ENCODE data around the gene SYF2. TPM values are rescaled to one million over a fixed set of nuclear protein-coding genes. Genes with fewer than 3 reads are reported as not detected.

SYF2 gene
- total RNA-seq = 43.4 and 46.1 TPM in 2 replicates

GRCh38 chr1:25232027-25232865 lies at the start of gene SYF2:
TSS of gene SYF2 (minus strand) at chr1:25232502. CDS start at chr1:25232467, 35 bp downstream.

GRCh38 chr1:25272238-25272637 lies 39.9 kb upstream of the SYF2 start, which contains the start of gene RHD:
TSS of gene RHD (plus strand) at chr1:25272509. CDS start at chr1:25272548, 39 bp downstream.

GRCh38 chr1:25247024-25247828 lies 14.9 kb upstream of the SYF2 start, which contains the start of gene RSRP1:
TSS of gene RSRP1 (minus strand) at chr1:25247454. CDS start at chr1:25246963, 491 bp downstream.

Other genes starting within 250 kb of the SYF2 start
- gene RSRP1, start 15.0 kb upstream of the SYF2 start, total RNA-seq = 124 and 143 TPM in 2 replicates
- not detected in 2 replicates for gene RHD, start 40.0 kb upstream of the SYF2 start, total RNA-seq
- gene TMEM50A, start 105.8 kb upstream of the SYF2 start, total RNA-seq = 109 and 166 TPM in 2 replicates
- gene RHCE, start 188.3 kb upstream of the SYF2 start, total RNA-seq = 1.8 and 2.4 TPM in 2 replicates
- gene MACO1, start 198.4 kb upstream of the SYF2 start, total RNA-seq = 16.6 and 16.9 TPM in 2 replicates

Measured in smooth muscle cell of bladder (primary cell).